HG02973 (cell line): ENCODE results near the gene PSD2.

ENCODE experiments used
- ATAC-seq: cut with Tn5 transposase; IDR thresholded peaks from one replicate; pipeline ENCODE4 v1.9.1; 2021; ENCODE audit warnings: moderate library complexity; ENCODE audit not compliant: unreplicated experiment

The PSD2 gene

GRCh38 chr5:139795074-139796001 is at the start of gene PSD2:
TSS of gene PSD2 (plus strand) at chr5:139795808. CDS start at chr5:139809441, 13,633 bp downstream.
- ATAC-seq = no peak

- no peak for ATAC-seq
Measured at GRCh38 chr5:139746691-139747582, 48.7 kb upstream of the PSD2 start.

- no peak for ATAC-seq
Measured at GRCh38 chr5:139747583-139748504, 47.8 kb upstream of the PSD2 start.

GRCh38 chr5:139748505-139748826 is 47.1 kb upstream of the PSD2 start:
- ATAC-seq = no peak

- ATAC-seq = no peak
Measured at GRCh38 chr5:139749242-139749641, 46.4 kb upstream of the PSD2 start.

- no peak for ATAC-seq
Measured at GRCh38 chr5:139751236-139751635, 44.4 kb upstream of the PSD2 start.

GRCh38 chr5:139752506-139753473 is 42.8 kb upstream of the PSD2 start:
- ATAC-seq = no peak

GRCh38 chr5:139755892-139756671 is 39.5 kb upstream of the PSD2 start:
- ATAC-seq = no peak

GRCh38 chr5:139756971-139757370 is 38.6 kb upstream of the PSD2 start:
- ATAC-seq = no peak

- no peak for ATAC-seq
Measured at GRCh38 chr5:139757727-139758509, 37.7 kb upstream of the PSD2 start.

- ATAC-seq = no peak
Measured at GRCh38 chr5:139758510-139759075, 37.0 kb upstream of the PSD2 start.

- no peak for ATAC-seq
Measured at GRCh38 chr5:139759219-139759721, 36.3 kb upstream of the PSD2 start.

- ATAC-seq = no peak
Measured at GRCh38 chr5:139760066-139761056, 35.2 kb upstream of the PSD2 start.

- no peak for ATAC-seq
Measured at GRCh38 chr5:139761057-139761450, 34.6 kb upstream of the PSD2 start.

- ATAC-seq = no peak
Measured at GRCh38 chr5:139761501-139761900, 34.1 kb upstream of the PSD2 start.

GRCh38 chr5:139762615-139763170 is 32.9 kb upstream of the PSD2 start:
- no peak for ATAC-seq
